A549 (cell line): ENCODE results near the gene OCRL. TPM values are rescaled to one million over a fixed set of nuclear protein-coding genes. Genes with fewer than 3 reads are reported as not detected.
A peak's percentile ranks its signal among the peaks of the same experiment; 100 is the strongest.
"Not testable (repeated sequence)": the region's sequence is repeated elsewhere in the genome, so short reads cannot be mapped to it uniquely, and the experiment has no call there.

Experiments used
- ATAC-seq, 2 experiments: fragments of 200-7000 bp in 1 of 2; fragments of >200 bp in 1 of 2; cut with Nextera tagmentation in 1 of 2; cut with Tn5 transposase in 1 of 2; 3 replicates each; pipeline versions ENCODE4 v1.8.0 to v1.9.1; 2018 to 2020; ENCODE audit warnings: mild to moderate bottlenecking in 1 of 2, moderate library complexity in 1 of 2
- CTCF ChIA-PET: fragments of 300-600 bp; sonication (Branson Sonifier 250); formaldehyde crosslinking; extraction: SDS; loops from one replicate; lab custom pipeline; 2021; ENCODE audit warnings: antibody characterized with exemption, inconsistent platforms; lab: Yijun Ruan, JAX
- POLR2A ChIA-PET: fragments of 350-600 bp; formaldehyde crosslinking; extraction: SDS; loops from one replicate; lab custom pipeline; 2021; ENCODE audit warnings: antibody characterized with exemption, inconsistent platforms; lab: Yijun Ruan, JAX
- DNase-seq, 2 experiments: peaks; one replicate each; pipeline versions ENCODE4 v3.0.0 to v3.0.0-alpha.2; 2011 to 2016; ENCODE audit warnings: low read depth in 1 of 2, low spot score in 1 of 2
- FAIRE-seq: peaks from 2 replicates; lab custom pipeline; 2011; peaks lifted over from hg19 to GRCh38; lab: Jason Lieb, UNC
- H3K27ac ChIP-seq, 2 experiments: fragments of >200 bp; sonication (Bioruptor Twin); formaldehyde crosslinking; 3 replicates each; pipeline ENCODE4 v1.5.1; 2016 to 2017
- H3K4me1 ChIP-seq: fragments of >200 bp; sonication (Bioruptor Twin); formaldehyde crosslinking; 3 replicates; pipeline ENCODE4 v1.6.1; 2016
- H3K4me2 ChIP-seq: fragments of >200 bp; sonication (Bioruptor Twin); formaldehyde crosslinking; 3 replicates; pipeline ENCODE4 v1.6.1; 2016
- H3K4me3 ChIP-seq: fragments of >200 bp; sonication (Bioruptor Twin); formaldehyde crosslinking; 3 replicates; pipeline ENCODE4 v1.5.1; 2016
- H3K9me3 ChIP-seq: fragments of >200 bp; sonication (Bioruptor Twin); formaldehyde crosslinking; 3 replicates; pipeline ENCODE4 v1.6.1; 2016
- BCL3 ChIP-seq: fragments of >200 bp; sonication (Bioruptor Twin); formaldehyde crosslinking; IDR thresholded peaks from 3 replicates; pipeline ENCODE4 v1.6.1; 2016
- BHLHE40 ChIP-seq: IDR thresholded peaks from 2 replicates; pipeline ENCODE4 v1.6.1; 2012; ENCODE audit warnings: low read depth, low read length, inconsistent platforms
- CTCF ChIP-seq: fragments of >200 bp; sonication (Bioruptor Twin); formaldehyde crosslinking; IDR thresholded peaks from 3 replicates; pipeline ENCODE4 v1.5.1; 2016
- EP300 ChIP-seq, 2 experiments: fragments of >200 bp; sonication (Bioruptor Twin); formaldehyde crosslinking; IDR thresholded peaks; 2 replicates in 1 of 2; 3 replicates in 1 of 2; pipeline ENCODE4 v1.6.1; 2016 to 2017
- FOSL2 ChIP-seq, 2 experiments: fragments of 450-650 bp in 1 of 2; fragments of >200 bp in 1 of 2; sonication (Bioruptor Twin) in 1 of 2; formaldehyde crosslinking; IDR thresholded peaks; 2 replicates each; pipeline versions ENCODE4 v1.5.0 to v1.6.1; 2016 to 2020; ENCODE audit warnings: mild to moderate bottlenecking in 1 of 2, moderate library complexity in 1 of 2
- GATA3 ChIP-seq: IDR thresholded peaks from 2 replicates; pipeline ENCODE4 v1.6.1; 2012; ENCODE audit warnings: borderline replicate concordance
- HDAC2 ChIP-seq: fragments of 200-600 bp; sonication (generic); IDR thresholded peaks from 2 replicates; pipeline ENCODE4 v1.6.1; 2016
- HOXB5 ChIP-seq: fragments of 250-450 bp; sonication (Bioruptor Pico); IDR thresholded peaks from 2 replicates; pipeline ENCODE4 v1.5.0; 2020; ENCODE audit warnings: mild to moderate bottlenecking, moderate library complexity
- MAFK ChIP-seq: fragments of 450-650 bp; IDR thresholded peaks from 2 replicates; pipeline ENCODE4 v1.6.1; 2014; ENCODE audit not compliant: partially characterized antibody
- MAZ ChIP-seq: fragments of 150-350 bp; IDR thresholded peaks from 2 replicates; pipeline ENCODE4 v1.6.1; 2014; ENCODE audit warnings: antibody characterized with exemption, low read depth, low read length, borderline replicate concordance
- MYC ChIP-seq: IDR thresholded peaks from 2 replicates; pipeline ENCODE4 v1.6.1; 2012; ENCODE audit warnings: mild to moderate bottlenecking, inconsistent platforms, low read length, improper control_type of control experiment, borderline replicate concordance
- NFE2L2 ChIP-seq: fragments of 150-350 bp; conservative IDR thresholded peaks from 2 replicates; pipeline ENCODE4 v1.6.1; 2014; ENCODE audit warnings: low read length
- RCOR1 ChIP-seq: fragments of 150-350 bp; IDR thresholded peaks from 2 replicates; pipeline ENCODE4 v1.6.1; 2014; ENCODE audit warnings: antibody characterized with exemption, low read length, low read depth
- ZSCAN20 ChIP-seq: fragments of 250-450 bp; sonication (Bioruptor Pico); IDR thresholded peaks from 2 replicates; pipeline ENCODE4 v1.8.0; 2022; ENCODE audit warnings: mild to moderate bottlenecking, moderate library complexity
- WGBS: methylation state at CpG from one replicate; pipeline ENCODE4 v1.1.6; 2017; ENCODE audit errors: missing lambda C conversion rate; 5-methylcytosine and 5-hydroxymethylcytosine counted together
- polyA plus RNA-seq, 4 experiments: library from polyadenylated mRNA; depleted of rRNA in 3 of 4; stranded (reverse); fragments of >200 nt; fragmentation: RNase III in 1 of 4; extraction: RNeasy Plus Mini Kit Qiagen cat#74134 plus additional on column Dnase treatment in 1 of 4; gene quantifications; 2 replicates in 3 of 4; 3 replicates in 1 of 4; pipeline ENCODE4 v1.2.3, GENCODE V29; 2011 to 2017
- TF ChIP-seq, protein P1 (sequence below): fragments of 450-650 bp; IDR thresholded peaks from 2 replicates; pipeline ENCODE4 v1.6.1; 2014; ENCODE audit warnings: antibody characterized with exemption

The OCRL gene
- polyA plus RNA-seq, 2 of the 4 experiments (the other 2 are of a cell fraction), result 22.4 to 49.0 TPM

GRCh38 chrX:129568349-129568748, 28.3 kb downstream of the OCRL start:
- no peak for ATAC-seq
- Histone ChIP-seq H3K9me3 (no peaks in the 10 kb centered on the region), H3K27ac (no peak overlapping the region), H3K4me2 (no peak overlapping the region), H3K4me1 (no peaks in the 10 kb centered on the region), H3K4me3 (no peak overlapping the region)
- CTCF ChIA-PET, result interaction anchor here (1.8 kb wide), 1 partner anchor 33 kb away, joined by 3 read pairs; no protein-coding TSS in a partner anchor
- TF ChIP-seq FOSL2 (IDR thresholded peaks at IDR 0.05) (no peak), FOSL2 (CRISPR knock-in tag; IDR thresholded peaks at IDR 0.05) (no peak)
- POLR2A ChIA-PET, result no interaction called here
- DNase-seq, result no peak
- WGBS, result 91% methylated on average over 3 of the region's 3 CpGs
- FAIRE-seq, result peak; percentile 83

GRCh38 chrX:129572422-129572821, 32.4 kb downstream of the OCRL start:
- DNase-seq (no peak), FAIRE-seq (no peak), ATAC-seq (no peak)
- TF ChIP-seq, protein P1, sequence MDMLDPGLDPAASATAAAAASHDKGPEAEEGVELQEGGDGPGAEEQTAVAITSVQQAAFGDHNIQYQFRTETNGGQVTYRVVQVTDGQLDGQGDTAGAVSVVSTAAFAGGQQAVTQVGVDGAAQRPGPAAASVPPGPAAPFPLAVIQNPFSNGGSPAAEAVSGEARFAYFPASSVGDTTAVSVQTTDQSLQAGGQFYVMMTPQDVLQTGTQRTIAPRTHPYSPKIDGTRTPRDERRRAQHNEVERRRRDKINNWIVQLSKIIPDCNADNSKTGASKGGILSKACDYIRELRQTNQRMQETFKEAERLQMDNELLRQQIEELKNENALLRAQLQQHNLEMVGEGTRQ, result no peak
- TF ChIP-seq EP300 (IDR thresholded peaks at IDR 0.05) (no peak), MAZ (no peak), CTCF (no peak), MYC (no peak), ZSCAN20 (no peak), HOXB5 (CRISPR knock-in tag) (no peak), GATA3 (no peak), NFE2L2 (no peak), BCL3 (no peak)
- POLR2A ChIA-PET, result no interaction called here
- CTCF ChIA-PET, result interaction anchor here (0.6 to 0.9 kb wide), 2 partner anchors 14 to 16 kb away, joined by 3 read pairs; no protein-coding TSS in a partner anchor
- H3K4me3 ChIP-seq, result no peak overlapping the region
- H3K27ac ChIP-seq, result no peak overlapping the region
- 91% methylated on average over 2 of the region's 2 CpGs for WGBS
- no peak overlapping the region for H3K4me2 ChIP-seq
- H3K4me1 ChIP-seq, result peaks cover 7% of the 10 kb centered on the region
- no peaks in the 10 kb centered on the region for H3K9me3 ChIP-seq

DNA sequence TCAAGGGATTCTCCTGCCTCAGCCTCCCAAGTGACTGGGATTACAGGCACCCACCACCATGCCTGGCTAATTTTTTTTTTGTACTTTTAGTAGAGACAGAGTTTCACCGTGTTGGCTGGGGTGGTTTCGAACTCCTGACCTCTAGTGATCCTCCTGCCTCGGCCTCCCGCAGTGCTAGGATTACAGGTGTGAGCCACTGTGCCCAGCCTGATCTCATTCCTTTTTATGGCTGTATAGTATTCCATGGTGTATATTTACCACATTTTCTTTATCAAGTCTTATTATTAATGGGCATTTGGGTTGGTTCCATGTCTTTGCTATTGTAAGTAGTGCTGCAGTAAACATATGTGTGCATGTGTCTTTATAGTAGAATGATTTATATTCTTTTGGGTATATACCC, 33.6 kb downstream of the OCRL start:
- POLR2A ChIA-PET, H3K4me2 ChIP-seq, CTCF ChIA-PET, H3K9me3 ChIP-seq, ATAC-seq, H3K27ac ChIP-seq, FAIRE-seq, DNase-seq, H3K4me3 ChIP-seq: not testable (repeated sequence)
- 94% methylated on average over 4 of the region's 4 CpGs for WGBS
- peaks cover 14% of the 10 kb centered on the region for H3K4me1 ChIP-seq

DNA sequence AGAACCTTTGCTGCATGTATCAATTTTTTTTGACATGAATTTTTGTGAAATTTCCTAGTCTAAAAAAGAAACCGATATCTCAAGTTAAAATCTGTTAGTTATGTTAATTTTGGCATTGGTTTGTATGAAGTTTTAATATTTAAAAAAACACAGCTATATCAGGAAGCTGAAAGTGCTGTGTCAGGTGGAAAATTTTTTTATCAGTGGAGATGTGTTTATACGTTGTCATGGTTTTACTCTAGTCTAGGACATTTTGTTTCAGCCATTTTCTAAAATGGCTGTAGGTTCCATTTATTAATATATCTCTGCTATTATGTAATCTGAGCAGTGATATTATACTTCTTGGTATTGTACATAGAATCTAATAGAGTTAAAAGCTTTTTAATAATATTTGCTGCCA, 34.2 kb downstream of the OCRL start:
- FAIRE-seq, result peak; percentile 94
- no peak for TF ChIP-seq RCOR1
- peak; percentile 46 for TF ChIP-seq MAFK
- no peak for TF ChIP-seq HDAC2
- TF ChIP-seq BHLHE40, result no peak
- ATAC-seq, result no peak
- H3K4me3 ChIP-seq, result no peak overlapping the region
- 95% methylated on average over 2 of the region's 2 CpGs for WGBS
- H3K4me1 ChIP-seq, result peaks cover 14% of the 10 kb centered on the region
- POLR2A ChIA-PET, result no interaction called here
- no peak overlapping the region for H3K4me2 ChIP-seq
- DNase-seq, result no peak
- H3K27ac ChIP-seq, result no peak overlapping the region
- CTCF ChIA-PET, result no interaction called here
- no peaks in the 10 kb centered on the region for H3K9me3 ChIP-seq
